Measurements from ENCODE around the gene REG4.

DNA sequence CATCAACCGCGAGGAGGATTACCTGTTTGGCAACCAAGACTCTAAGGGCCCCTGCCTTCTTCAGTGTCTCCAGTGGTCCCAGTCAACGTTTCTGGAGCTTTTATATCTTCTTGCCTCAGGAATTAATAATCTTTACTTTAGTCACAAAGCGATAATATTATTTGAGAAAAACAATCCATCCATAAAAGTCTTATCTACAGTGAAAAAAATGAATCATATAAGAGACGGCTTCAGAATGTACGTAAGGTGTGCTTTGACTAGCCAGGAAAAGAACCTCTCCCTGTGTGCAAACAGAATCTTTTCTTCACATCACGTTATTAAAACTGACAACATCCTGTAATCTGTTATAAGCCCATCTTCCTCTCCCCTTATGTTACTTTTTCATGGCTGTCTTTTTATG lies at the start of gene REG4:
- TF ChIP-seq, protein P1, sequence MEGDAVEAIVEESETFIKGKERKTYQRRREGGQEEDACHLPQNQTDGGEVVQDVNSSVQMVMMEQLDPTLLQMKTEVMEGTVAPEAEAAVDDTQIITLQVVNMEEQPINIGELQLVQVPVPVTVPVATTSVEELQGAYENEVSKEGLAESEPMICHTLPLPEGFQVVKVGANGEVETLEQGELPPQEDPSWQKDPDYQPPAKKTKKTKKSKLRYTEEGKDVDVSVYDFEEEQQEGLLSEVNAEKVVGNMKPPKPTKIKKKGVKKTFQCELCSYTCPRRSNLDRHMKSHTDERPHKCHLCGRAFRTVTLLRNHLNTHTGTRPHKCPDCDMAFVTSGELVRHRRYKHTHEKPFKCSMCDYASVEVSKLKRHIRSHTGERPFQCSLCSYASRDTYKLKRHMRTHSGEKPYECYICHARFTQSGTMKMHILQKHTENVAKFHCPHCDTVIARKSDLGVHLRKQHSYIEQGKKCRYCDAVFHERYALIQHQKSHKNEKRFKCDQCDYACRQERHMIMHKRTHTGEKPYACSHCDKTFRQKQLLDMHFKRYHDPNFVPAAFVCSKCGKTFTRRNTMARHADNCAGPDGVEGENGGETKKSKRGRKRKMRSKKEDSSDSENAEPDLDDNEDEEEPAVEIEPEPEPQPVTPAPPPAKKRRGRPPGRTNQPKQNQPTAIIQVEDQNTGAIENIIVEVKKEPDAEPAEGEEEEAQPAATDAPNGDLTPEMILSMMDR (IDR thresholded peaks at IDR 0.05; ENCODE audit: low read depth, low read length), result no peak
- no peak for TF ChIP-seq EZH2phosphoT487 (IDR thresholded peaks at IDR 0.05; ENCODE audit: low read depth)

Data from OCI-LY3 (cell line).